Keratinocyte (primary cell): ENCODE data around the gene MDH1.
"Not testable (repeated sequence)": the region's sequence is repeated elsewhere in the genome, so short reads cannot be mapped to it uniquely, and the experiment has no call there.

Experiments
- CTCF ChIP-seq, 3 experiments: IDR thresholded peaks in 1 of 3; conservative IDR thresholded peaks in 1 of 3; optimal IDR thresholded peaks in 1 of 3; 2 replicates in 2 of 3; 3 replicates in 1 of 3; pipeline versions ENCODE3 to v1.5.1; 2011; ENCODE audit warnings: low read length in 3 of 3, mild to moderate bottlenecking in 3 of 3, moderate library complexity in 2 of 3, control low read depth in 1 of 3, inconsistent platforms in 1 of 3; ENCODE audit not compliant: insufficient read depth in 2 of 3; ENCODE audit errors: extremely low read depth in 1 of 3
- EZH2 ChIP-seq: IDR thresholded peaks from one replicate; pipeline ENCODE4 v1.6.1; 2012; ENCODE audit warnings: inconsistent platforms, mild to moderate bottlenecking, low read length, moderate library complexity

GRCh38 chr2:63623763-63624162 is 35.0 kb downstream of the MDH1 start:
- TF ChIP-seq CTCF (optimal IDR thresholded peaks at IDR 0.05 in 1 of 3, IDR thresholded peaks at IDR 0.05 in 1 of 3, conservative IDR thresholded peaks at IDR 0.05 in 1 of 3; ENCODE audit: extremely low read depth in 1 of 3, insufficient read depth in 2 of 3, low read length in 3 of 3); EZH2: not testable (repeated sequence)
